ENCODE measurements around the gene MORN1.
A peak's percentile ranks its signal among the peaks of the same experiment; 100 is the strongest.
"Not testable (repeated sequence)": the region's sequence is repeated elsewhere in the genome, so short reads cannot be mapped to it uniquely, and the experiment has no call there.

MORN1 gene

DNA sequence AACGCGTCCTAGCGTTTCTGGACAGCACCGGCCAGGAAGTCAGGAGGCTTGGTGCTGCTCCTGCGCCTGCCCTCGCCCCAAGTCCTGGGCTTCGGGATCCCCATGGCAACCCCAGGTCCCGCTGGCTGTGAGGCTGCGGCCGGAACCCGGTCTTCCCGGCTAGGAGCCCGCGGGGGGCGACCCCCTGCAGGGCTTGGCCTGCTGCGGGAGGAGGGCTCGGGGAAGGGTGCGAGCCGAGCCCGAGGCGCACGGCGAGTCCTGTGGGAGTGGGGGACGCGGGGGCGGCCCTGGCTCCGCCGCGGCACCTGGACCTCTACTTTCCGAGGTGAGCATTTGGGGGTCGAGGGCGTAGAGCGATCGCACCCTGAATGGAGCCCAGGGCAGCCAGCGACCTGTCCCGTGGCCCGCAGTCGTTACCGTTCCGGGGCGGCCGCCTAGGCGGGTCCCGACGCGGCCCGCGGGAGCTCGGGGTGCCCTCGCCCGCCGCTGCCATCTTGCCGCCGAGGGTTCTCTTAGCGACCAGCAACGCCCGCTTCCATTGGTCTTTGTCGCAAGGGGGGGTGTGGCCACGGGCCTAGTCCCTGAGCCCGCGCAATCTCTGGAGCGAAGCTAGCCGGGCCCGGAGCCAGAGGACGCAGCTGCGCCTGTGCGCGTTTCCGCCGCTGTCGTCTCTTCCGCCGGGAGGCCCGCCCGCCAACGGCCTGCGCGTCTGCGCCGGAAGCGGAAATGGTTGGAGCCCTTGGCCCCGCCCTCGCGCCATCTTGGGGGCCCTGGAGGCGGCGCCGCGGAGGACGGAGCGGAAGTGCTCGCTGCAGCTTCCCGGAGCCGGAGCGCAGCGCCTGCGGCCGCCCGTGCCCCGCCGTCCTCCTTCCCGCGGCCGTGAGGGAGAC is at the start of gene MORN1, which contains the start of gene RER1:
Gene MORN1, minus strand, starts transcription at position 514 of the 890 bp plus-strand sequence. Its CDS starts 21 bp downstream, at position 493.
Gene RER1, plus strand, starts transcription at position 801 of the 890 bp plus-strand sequence. CDS start 3,950 bp downstream, outside the sequence.
- peak; percentile 88 for DNase-seq (ENCODE audit: low read depth)

DNA sequence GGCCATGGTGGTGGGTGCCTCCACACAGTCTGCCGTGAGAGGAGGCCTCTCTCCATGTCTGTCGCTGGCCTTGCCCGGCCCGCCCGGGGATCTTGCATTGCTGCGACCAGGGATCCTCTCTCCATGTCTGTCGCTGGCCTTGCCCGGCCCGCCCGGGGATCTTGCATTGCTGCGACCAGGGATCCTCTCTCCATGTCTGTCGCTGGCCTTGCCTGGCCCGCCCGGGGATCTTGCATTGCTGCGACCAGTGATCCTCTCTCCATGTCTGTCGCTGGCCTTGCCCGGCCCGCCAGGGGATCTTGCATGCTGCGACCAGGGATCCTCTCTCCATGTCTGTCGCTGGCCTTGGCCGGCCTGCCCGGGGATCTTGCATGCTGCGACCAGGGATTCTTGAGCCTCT is 49.0 kb upstream of the MORN1 start:
- DNase-seq (ENCODE audit: low read depth): not testable (repeated sequence)

GRCh38 chr1:2439369-2439768 is 48.0 kb upstream of the MORN1 start:
- no peak for DNase-seq (ENCODE audit: low read depth)

GRCh38 chr1:2438641-2439040 is 47.3 kb upstream of the MORN1 start:
- no peak for DNase-seq (ENCODE audit: low read depth)

DNA sequence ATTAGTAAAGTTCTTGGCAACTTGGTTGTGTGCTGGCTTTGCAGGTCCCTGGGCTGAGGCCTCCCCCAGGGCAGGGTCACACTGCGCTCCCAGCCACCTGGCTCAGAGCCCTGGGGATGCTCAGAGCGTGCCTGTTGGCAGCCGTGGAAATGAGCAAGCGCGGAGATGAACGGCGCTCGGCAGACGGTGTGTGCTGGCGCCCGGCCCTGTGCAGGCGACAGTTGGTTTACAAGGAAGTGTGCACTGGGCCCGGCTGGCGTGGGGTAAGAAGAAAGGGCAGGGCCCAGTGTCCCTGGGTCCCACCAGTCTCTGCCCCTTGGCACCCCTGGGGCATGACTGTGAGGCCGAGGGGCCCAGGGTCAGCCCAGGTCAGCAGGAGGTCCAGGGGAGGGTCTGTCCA is 46.7 kb upstream of the MORN1 start:
- no peak for DNase-seq (ENCODE audit: low read depth)

DNA sequence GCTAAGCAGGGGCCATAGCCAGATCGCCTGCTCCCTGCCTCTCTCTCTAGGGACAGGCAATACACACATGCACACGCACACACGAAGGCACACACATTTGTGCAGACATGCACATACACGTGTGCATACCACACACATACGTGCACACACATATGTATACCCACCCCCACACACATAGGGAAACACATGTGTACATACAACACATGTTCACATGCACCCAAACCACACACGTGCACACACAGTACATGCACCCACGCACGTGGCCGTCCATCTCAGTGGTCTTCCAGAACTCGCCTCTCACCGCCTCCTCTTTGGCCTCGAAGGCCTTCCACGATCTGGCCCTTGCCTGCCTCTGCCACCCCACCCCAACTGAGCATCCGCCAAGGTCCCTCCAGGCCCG is 46.3 kb upstream of the MORN1 start:
- no peak for DNase-seq (ENCODE audit: low read depth)

GRCh38 chr1:2436876-2437275 is 45.5 kb upstream of the MORN1 start:
- no peak for DNase-seq (ENCODE audit: low read depth)

- DNase-seq (ENCODE audit: low read depth): no peak
These were observed 44.5 kb upstream of the MORN1 start for GRCh38 chr1:2435746-2436355.

GRCh38 chr1:2435091-2435490 is 43.7 kb upstream of the MORN1 start:
- no peak for DNase-seq (ENCODE audit: low read depth)

GRCh38 chr1:2433936-2434655 is 42.7 kb upstream of the MORN1 start:
- no peak for DNase-seq (ENCODE audit: low read depth)

DNA sequence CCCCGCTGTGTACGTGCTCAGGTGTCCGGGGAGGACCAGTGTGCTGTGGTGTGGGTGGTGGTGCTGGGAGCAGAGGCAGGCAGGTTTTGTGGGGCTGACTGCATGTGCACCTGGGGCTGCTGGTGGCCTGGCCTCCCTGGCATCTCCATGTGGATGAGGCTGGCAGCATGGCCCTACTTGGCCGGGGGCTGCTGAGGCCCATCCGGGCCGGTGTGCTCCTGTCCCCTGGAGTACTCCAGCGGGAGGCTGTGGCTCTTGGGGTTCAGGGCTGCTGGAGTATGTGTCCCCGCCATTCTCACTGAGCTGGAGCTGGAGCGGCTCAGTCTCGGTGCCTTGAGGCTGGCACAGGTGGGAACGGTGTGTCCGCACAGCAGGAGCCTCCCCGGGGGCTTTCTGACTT is 41.8 kb upstream of the MORN1 start:
- no peak for DNase-seq (ENCODE audit: low read depth)

DNA sequence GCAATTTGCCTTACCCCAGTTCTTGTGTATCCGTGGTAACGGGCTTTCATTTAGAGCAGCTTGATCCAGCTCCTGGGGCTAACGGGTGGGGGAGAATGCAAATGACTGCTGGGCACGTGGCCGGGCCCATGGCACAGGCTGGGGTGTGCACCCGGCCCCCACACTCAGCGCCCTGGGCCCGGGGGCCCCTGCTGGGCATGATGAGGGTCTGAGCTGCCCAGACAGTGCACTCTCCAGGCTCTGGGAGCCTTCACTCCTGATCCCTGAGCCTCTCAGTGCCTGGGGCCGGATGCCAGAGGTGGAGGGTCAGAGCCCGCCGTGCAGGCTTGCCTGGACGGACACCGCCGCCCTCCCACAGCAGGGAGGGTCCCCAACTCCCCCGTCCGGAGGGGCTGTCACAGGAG is 41.1 kb upstream of the MORN1 start:
- no peak for DNase-seq (ENCODE audit: low read depth)

DNA sequence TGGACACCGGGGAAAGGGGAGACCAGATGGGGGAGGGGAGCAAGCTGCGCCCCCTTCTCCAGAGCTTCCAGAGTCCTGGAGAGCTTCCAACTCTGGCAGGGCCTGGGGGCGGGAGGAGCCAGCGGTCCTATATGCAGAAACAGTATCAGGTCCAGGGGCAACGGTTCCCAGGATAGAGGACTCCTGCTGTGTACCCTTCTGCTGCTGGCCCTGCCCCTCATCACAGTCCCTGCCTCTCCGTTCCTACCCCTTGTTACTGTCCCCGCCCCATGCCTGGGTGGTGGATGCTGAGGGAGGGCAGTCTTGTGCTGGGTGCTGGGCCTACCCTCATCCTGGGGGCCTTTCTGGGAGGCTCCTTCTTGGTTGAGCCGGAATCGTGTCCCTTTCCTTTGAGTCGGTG is 40.2 kb upstream of the MORN1 start:
- no peak for DNase-seq (ENCODE audit: low read depth)

DNA sequence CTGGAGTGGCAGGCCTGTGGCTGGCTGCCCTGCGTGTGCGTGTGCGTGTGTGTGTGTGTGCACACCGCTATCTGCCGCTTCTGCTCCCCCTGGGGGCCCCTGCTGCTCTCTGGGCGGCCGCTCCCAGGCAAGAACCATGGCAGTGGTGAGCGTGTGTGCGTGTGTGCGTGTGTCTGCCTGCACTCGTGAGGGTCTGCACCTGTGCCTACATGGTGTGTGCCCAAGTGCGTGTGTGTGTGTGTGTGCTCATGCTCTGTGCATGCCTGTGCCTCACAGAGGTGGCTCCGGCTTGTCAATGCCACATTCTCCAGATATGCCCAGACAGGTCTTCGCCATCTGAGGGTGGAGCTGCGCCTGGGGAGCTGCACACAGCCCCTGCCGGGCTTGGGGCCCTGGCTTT is 39.7 kb upstream of the MORN1 start:
- no peak for DNase-seq (ENCODE audit: low read depth)

GRCh38 chr1:2430592-2430973 is 39.2 kb upstream of the MORN1 start:
- DNase-seq (ENCODE audit: low read depth): no peak

DNA sequence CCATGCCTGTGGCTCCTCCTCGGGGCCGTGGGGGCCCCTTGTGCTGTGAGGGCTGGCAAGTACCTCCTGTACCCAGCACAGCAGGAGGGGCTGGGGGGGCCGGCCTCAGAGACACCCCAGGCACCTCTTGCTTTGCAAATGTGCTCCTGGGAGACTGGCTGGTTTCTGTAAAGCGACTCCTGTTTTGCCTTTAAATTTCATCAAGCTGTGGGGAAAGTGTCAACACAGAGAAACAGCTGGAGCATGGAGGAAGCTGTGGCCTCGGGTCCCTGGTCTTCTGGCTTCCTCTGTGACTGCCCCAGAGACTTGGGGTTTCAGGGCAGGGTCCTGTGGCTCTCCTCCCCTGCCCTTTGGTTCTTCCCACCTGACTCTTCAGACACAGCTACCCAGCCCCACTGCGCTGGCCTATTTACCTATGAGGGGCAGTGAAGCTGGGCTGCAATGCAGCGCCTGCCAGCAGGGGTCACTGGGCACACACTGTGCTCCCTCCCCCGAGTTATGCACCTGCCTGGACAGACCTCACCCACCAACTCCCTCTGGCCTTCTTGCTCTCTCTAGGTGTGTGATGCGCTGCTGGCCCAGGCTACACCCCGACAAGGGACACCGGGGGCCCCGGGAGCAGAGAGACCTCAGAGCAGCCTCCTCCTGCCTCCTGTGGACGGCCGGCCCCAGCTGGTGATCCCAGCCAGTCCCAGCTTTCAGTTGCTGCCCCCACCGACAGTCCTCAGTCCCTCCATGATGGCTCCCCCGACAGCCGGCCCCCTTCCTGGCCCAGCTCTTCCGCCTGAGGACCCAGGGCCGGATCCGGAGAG is 38.6 kb upstream of the MORN1 start:
- DNase-seq (ENCODE audit: low read depth): no peak

DNA sequence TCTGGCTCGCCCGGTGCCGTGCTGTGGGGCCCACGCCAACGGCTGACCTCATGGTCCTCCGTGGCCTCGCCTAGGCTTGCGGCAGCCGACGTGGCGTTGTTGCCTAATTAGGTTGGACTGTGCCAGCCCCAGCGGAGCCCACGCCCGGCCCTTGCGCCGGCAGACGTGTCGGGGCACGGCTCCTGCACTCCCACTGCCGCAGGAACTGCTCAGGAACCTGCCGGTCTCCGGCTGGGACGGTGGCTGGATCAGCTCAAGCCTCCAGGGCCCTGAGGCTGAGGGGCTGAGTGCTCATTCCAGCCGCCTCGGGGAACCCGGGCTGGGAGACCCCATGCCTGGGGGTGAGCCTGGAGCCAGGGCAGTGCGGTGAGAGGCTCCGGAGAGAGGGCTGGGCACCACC is 37.1 kb upstream of the MORN1 start:
- DNase-seq (ENCODE audit: low read depth): no peak

DNA sequence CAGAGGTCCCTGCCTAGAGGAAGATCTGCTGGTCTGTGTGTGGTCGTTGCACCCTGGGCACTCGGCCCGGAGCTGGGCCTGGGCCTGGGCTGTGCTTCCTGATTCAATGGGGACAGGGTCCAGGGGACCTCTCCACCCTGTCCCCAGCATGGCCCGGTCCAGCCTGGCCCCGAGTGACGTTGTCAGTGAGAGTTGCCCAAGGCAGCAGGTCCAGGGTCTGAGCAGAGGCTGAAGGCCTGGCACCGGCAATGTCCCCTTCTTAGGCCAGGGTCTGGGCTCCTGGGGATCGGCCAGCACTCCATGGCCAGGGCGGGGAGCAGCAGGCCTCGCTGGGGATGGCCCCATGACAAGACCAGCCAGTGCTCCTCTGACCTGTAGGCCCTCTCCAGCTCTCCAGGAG is 36.6 kb upstream of the MORN1 start:
- no peak for DNase-seq (ENCODE audit: low read depth)

DNA sequence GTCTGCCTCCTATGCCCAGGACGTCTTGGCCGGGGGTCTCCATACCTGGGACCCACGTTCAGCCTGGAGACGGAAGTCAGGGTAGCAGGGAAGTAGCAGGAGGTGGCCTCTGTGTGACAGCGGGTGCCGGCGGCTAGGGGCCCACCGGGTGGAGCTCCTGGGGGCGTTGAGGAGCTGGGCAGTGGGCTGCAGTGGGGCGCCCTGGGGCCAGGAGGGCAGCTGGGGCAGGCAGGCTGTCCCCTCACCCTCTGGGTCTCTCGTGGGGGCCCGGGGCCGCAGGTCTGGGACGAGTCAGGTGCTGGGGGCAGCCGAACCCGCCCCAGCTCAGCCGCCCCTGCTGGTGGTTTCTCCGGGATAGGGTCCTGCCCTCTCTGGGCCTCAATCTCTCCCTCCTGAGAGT is 35.7 kb upstream of the MORN1 start:
- DNase-seq (ENCODE audit: low read depth): no peak

DNA sequence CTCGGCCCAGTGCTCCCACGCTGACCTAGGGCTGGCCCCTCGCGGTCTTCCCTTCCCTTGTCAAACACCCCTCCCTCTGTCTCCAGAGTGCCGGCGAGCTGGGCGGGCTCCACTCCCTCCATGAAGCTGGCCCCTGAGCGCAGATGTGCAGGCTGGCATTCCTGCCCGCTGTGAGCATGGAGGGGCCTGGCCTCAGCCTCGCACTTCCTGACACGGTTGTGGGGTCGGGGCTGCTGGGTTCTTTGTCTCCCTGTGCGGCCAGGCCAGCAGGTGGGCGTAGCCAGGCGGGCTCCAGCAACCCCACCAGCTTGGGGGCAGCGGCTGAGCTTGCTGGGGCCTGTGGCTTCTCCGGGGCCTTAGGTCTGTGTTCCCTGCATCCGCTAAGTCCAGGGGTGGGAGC is 35.2 kb upstream of the MORN1 start:
- no peak for DNase-seq (ENCODE audit: low read depth)

DNA sequence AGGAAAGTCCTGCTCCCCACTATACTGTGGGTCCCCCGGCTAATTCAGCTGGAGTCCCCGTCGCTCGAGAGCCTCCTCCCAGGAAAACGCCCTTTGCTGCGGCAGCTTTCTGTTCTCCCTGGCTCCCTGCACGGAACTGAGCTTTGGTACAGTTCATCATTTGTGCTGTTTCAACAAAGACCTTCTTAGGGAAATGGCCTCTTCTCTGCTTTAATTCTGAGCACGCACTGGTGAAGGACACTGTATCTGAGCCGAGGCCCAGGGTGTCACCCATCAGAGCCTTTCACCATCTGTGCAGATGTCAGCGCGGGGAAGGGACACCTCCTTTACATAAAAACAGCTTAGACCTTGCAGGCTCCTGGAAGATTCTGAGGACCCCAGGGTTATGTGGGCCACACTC is 34.5 kb upstream of the MORN1 start:
- DNase-seq (ENCODE audit: low read depth): no peak

DNA sequence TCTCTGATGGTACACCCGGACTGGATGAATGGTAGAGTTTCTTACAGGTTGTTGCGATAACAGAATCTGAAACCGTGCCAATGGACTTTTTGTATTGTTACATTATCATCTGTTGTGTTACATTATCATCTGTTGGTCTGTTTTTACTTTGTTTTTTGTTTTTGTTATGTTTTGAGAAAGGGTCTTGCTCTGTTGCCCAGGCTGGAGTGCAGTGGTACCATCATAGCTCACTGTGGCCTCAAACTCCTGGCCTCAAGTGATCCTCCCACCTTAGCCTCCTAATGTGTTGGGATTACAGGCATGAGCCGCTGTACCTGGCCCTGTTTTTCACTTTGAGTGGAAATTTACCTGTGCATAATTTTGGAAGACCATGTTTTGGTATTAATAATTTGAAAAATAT is 31.2 kb upstream of the MORN1 start:
- DNase-seq (ENCODE audit: low read depth): no peak
